ENCODE measurements around the gene RHNO1. TPM values are rescaled to one million over a fixed set of nuclear protein-coding genes. Genes with fewer than 3 reads are reported as not detected.

The RHNO1 gene
- total RNA-seq, 1 donor from 2014 or later: 20.1 TPM

- DNase-seq (ENCODE audit: low spot score): no peak
Measured at GRCh38 chr12:2900642-2901041, 23.6 kb downstream of the RHNO1 start.

- no peak for DNase-seq (ENCODE audit: low spot score)
Measured at GRCh38 chr12:2902272-2902880, 25.4 kb downstream of the RHNO1 start.

- no peak for DNase-seq (ENCODE audit: low spot score)
Measured at GRCh38 chr12:2904260-2904659, 27.2 kb downstream of the RHNO1 start.

GRCh38 chr12:2912216-2912575, 35.2 kb downstream of the RHNO1 start:
- no peak for DNase-seq (ENCODE audit: low spot score)

- DNase-seq (ENCODE audit: low spot score): no peak
Measured at GRCh38 chr12:2919249-2919648, 42.2 kb downstream of the RHNO1 start.

- DNase-seq (ENCODE audit: low spot score): no peak
Measured at GRCh38 chr12:2922329-2922728, 45.3 kb downstream of the RHNO1 start.

GRCh38 chr12:2923057-2923456, 46.0 kb downstream of the RHNO1 start:
- no peak for DNase-seq (ENCODE audit: low spot score)

GRCh38 chr12:2924019-2924418, 47.0 kb downstream of the RHNO1 start:
- DNase-seq (ENCODE audit: low spot score): no peak

GRCh38 chr12:2925322-2925995, 48.4 kb downstream of the RHNO1 start:
- no peak for DNase-seq (ENCODE audit: low spot score)

- no peak for DNase-seq (ENCODE audit: low spot score)
Measured at GRCh38 chr12:2930865-2931264, 53.8 kb downstream of the RHNO1 start.

- no peak for DNase-seq (ENCODE audit: low spot score)
Measured at GRCh38 chr12:2933586-2933985, 56.6 kb downstream of the RHNO1 start.

- DNase-seq (ENCODE audit: low spot score): no peak
Measured at GRCh38 chr12:2934371-2934770, 57.3 kb downstream of the RHNO1 start.

GRCh38 chr12:2936301-2936700, 59.3 kb downstream of the RHNO1 start:
- DNase-seq (ENCODE audit: low spot score): no peak

GRCh38 chr12:2937500-2937899, 60.5 kb downstream of the RHNO1 start:
- no peak for DNase-seq (ENCODE audit: low spot score)

Other genes starting within 250 kb of the RHNO1 start
- 115 TPM for gene FKBP4, start 82.3 kb upstream of the RHNO1 start, total RNA-seq
- 83.6 TPM for gene ITFG2, start 64.6 kb upstream of the RHNO1 start, total RNA-seq
- 3.6 TPM for gene NRIP2, start 42.2 kb upstream of the RHNO1 start, total RNA-seq
- not detected for gene TEX52, start 20.2 kb upstream of the RHNO1 start, total RNA-seq
- gene FOXM1, start within 50 bp of the RHNO1 start, total RNA-seq: 1.3 TPM
- gene TULP3, start 13.7 kb downstream of the RHNO1 start, total RNA-seq: 13.2 TPM
- gene TEAD4, start 82.2 kb downstream of the RHNO1 start, total RNA-seq: 15.8 TPM
- gene TSPAN9, start 200.2 kb downstream of the RHNO1 start, total RNA-seq: 53.0 TPM